GM21786 (cell line): Measurements from ENCODE around the gene TM4SF5.

Experiments used
- ATAC-seq: cut with Tn5 transposase; IDR thresholded peaks from one replicate; pipeline ENCODE4 v1.9.1; 2021; ENCODE audit not compliant: unreplicated experiment

The TM4SF5 gene

GRCh38 chr17:4823373-4824089, 51.8 kb downstream of the TM4SF5 start:
- ATAC-seq, result no peak

GRCh38 chr17:4827399-4827798, 55.7 kb downstream of the TM4SF5 start:
- no peak for ATAC-seq

GRCh38 chr17:4832829-4833177, 61.1 kb downstream of the TM4SF5 start:
- ATAC-seq, result peak; percentile 6
